ENCODE results near the gene CIDEC. TPM values are rescaled to one million over a fixed set of nuclear protein-coding genes. Genes with fewer than 3 reads are reported as not detected.
A peak's percentile ranks its signal among the peaks of the same experiment; 100 is the strongest.

Gene CIDEC
- total and polyA plus RNA-seq, 2 of the 13 experiments (the other 11 are each of a cell fraction or from before 2014, with no cell fraction given): 2.5 to 10.4 TPM

DNA sequence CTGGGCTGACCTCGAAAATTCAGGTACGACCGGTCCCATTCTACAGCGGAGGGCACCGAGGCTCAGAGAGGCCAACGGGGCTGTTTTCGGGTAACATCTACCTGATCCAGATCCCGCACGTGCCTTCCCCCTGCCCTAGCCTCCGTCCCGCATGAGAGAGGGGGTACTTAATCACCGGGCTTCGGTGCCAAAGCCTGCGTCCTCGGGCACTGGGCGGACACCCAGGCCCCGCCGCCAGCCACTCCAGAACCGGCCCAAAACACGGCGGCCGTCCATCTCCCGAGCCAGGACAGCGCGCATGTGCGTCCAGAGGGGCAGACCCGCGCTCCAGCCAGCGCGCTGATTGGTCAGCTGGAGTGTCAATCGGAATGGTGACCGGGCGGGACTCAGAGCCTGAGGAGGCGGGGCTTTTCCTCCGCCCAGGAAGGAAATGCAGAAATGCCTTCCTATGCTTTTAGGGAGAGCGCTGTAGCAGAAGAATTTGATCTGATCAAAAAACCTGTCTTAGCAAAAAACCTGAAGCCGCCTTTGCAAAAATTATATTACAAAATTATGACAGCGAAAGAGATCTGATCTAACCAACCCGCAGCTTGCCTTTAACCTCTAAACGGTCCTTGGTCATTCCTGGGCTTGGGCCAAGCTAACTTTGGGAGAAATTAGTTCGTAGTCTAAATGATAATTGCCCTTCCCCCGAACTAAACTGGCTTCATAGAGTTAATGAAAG lies 36.2 kb downstream of the CIDEC start, which contains the start of gene RPUSD3 (continued):
- TF ChIP-seq, protein P1, sequence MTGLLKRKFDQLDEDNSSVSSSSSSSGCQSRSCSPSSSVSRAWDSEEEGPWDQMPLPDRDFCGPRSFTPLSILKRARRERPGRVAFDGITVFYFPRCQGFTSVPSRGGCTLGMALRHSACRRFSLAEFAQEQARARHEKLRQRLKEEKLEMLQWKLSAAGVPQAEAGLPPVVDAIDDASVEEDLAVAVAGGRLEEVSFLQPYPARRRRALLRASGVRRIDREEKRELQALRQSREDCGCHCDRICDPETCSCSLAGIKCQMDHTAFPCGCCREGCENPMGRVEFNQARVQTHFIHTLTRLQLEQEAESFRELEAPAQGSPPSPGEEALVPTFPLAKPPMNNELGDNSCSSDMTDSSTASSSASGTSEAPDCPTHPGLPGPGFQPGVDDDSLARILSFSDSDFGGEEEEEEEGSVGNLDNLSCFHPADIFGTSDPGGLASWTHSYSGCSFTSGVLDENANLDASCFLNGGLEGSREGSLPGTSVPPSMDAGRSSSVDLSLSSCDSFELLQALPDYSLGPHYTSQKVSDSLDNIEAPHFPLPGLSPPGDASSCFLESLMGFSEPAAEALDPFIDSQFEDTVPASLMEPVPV (CRISPR knock-in tag; IDR thresholded peaks at IDR 0.05): peak; percentile 77; the same call in 1 of the 2 replicates
- TF ChIP-seq ZNF672 (CRISPR knock-in tag; IDR thresholded peaks at IDR 0.05): no peak
- peak; percentile 42; the same call in 1 of the 2 replicates for TF ChIP-seq RXRA (CRISPR knock-in tag; IDR thresholded peaks at IDR 0.05)
- no peak for TF ChIP-seq CEBPG (CRISPR knock-in tag; IDR thresholded peaks at IDR 0.05)
- TF ChIP-seq ZNF441 (CRISPR knock-in tag; IDR thresholded peaks at IDR 0.05; ENCODE audit: borderline replicate concordance): no peak
- TF ChIP-seq ZNF432 (CRISPR knock-in tag; IDR thresholded peaks at IDR 0.05; ENCODE audit: borderline replicate concordance): no peak
- TF ChIP-seq SMC3 (IDR thresholded peaks at IDR 0.05; ENCODE audit: low read length): no peak
- TF ChIP-seq ZFP90 (CRISPR knock-in tag; IDR thresholded peaks at IDR 0.05; ENCODE audit: borderline replicate concordance): peak; percentile 52; the same call in 1 of the 2 replicates
- TF ChIP-seq, protein P2, sequence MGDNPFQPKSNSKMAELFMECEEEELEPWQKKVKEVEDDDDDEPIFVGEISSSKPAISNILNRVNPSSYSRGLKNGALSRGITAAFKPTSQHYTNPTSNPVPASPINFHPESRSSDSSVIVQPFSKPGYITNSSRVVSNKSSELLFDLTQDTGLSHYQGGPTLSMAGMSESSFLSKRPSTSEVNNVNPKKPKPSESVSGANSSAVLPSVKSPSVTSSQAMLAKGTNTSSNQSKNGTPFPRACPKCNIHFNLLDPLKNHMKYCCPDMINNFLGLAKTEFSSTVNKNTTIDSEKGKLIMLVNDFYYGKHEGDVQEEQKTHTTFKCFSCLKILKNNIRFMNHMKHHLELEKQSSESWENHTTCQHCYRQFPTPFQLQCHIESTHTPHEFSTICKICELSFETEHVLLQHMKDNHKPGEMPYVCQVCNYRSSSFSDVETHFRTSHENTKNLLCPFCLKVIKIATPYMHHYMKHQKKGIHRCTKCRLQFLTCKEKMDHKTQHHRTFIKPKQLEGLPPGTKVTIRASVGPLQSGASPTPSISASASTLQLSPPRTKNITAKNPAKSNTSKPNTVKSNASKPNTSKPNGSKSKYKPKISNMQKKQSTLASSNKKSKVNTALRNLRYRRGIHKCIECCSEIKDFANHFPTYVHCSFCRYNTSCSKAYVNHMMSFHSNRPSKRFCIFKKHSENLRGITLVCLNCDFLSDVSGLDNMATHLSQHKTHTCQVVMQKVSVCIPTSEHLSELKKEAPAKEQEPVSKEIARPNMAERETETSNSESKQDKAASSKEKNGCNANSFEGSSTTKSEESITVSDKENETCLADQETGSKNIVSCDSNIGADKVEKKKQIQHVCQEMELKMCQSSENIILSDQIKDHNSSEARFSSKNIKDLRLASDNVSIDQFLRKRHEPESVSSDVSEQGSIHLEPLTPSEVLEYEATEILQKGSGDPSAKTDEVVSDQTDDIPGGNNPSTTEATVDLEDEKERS (CRISPR knock-in tag; IDR thresholded peaks at IDR 0.05): 0 out of 2 replicates have a peak, but pooled peaks have one; percentile 44
- TF ChIP-seq KLF15 (CRISPR knock-in tag; IDR thresholded peaks at IDR 0.05; ENCODE audit: borderline replicate concordance): no peak
- TF ChIP-seq ZNF790 (CRISPR knock-in tag; IDR thresholded peaks at IDR 0.05; ENCODE audit: borderline replicate concordance): no peak
- no peak; the same call in 1 of the 2 replicates for TF ChIP-seq SPEN (CRISPR knock-in tag; IDR thresholded peaks at IDR 0.05; ENCODE audit: low read depth)
- TF ChIP-seq, protein P3, sequence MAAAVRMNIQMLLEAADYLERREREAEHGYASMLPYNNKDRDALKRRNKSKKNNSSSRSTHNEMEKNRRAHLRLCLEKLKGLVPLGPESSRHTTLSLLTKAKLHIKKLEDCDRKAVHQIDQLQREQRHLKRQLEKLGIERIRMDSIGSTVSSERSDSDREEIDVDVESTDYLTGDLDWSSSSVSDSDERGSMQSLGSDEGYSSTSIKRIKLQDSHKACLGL (CRISPR knock-in tag; IDR thresholded peaks at IDR 0.05): peak; percentile 92
- TF ChIP-seq PAX8 (CRISPR knock-in tag; IDR thresholded peaks at IDR 0.05; ENCODE audit: borderline replicate concordance): 0 out of 2 replicates have a peak, but pooled peaks have one; percentile 60
- TF ChIP-seq ZNF777 (CRISPR knock-in tag; IDR thresholded peaks at IDR 0.05): peak; percentile 67; the same call in 1 of the 2 replicates
- 0 out of 2 replicates have a peak, but pooled peaks have one; percentile 30 for TF ChIP-seq GABPA (IDR thresholded peaks at IDR 0.05; ENCODE audit: low read depth, low read length)
- peak; percentile 66 for TF ChIP-seq GABPA (CRISPR knock-in tag; IDR thresholded peaks at IDR 0.05; ENCODE audit: low read depth)
- TF ChIP-seq, protein P4, sequence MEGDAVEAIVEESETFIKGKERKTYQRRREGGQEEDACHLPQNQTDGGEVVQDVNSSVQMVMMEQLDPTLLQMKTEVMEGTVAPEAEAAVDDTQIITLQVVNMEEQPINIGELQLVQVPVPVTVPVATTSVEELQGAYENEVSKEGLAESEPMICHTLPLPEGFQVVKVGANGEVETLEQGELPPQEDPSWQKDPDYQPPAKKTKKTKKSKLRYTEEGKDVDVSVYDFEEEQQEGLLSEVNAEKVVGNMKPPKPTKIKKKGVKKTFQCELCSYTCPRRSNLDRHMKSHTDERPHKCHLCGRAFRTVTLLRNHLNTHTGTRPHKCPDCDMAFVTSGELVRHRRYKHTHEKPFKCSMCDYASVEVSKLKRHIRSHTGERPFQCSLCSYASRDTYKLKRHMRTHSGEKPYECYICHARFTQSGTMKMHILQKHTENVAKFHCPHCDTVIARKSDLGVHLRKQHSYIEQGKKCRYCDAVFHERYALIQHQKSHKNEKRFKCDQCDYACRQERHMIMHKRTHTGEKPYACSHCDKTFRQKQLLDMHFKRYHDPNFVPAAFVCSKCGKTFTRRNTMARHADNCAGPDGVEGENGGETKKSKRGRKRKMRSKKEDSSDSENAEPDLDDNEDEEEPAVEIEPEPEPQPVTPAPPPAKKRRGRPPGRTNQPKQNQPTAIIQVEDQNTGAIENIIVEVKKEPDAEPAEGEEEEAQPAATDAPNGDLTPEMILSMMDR (CRISPR knock-in tag; IDR thresholded peaks at IDR 0.05): 0 out of 2 replicates have a peak, but pooled peaks have one; percentile 3
- TF ChIP-seq PHF20 (CRISPR knock-in tag; IDR thresholded peaks at IDR 0.05): peak; percentile 57; the same call in 1 of the 2 replicates
- TF ChIP-seq ZNF264 (CRISPR knock-in tag; IDR thresholded peaks at IDR 0.05): no peak
- no peak for TF ChIP-seq SOX13 (IDR thresholded peaks at IDR 0.05)
- no peak for TF ChIP-seq SOX13 (CRISPR knock-in tag; conservative IDR thresholded peaks at IDR 0.05 in 1 of 2, IDR thresholded peaks at IDR 0.05 in 1 of 2)

Data from HepG2 (cell line).